VCaP (cell line): ENCODE results near the gene MIDN.

Experiments used
- H3K27ac ChIP-seq: fragments of 450-650 bp; 2 replicates; pipeline ENCODE4 v1.5.1; 2017
- TF ChIP-seq, protein P1 (sequence below): fragments of 450-650 bp; conservative IDR thresholded peaks from 2 replicates; pipeline ENCODE4 v1.5.1; 2017; ENCODE audit warnings: mild to moderate bottlenecking, moderate library complexity

Gene MIDN

GRCh38 chr19:1293782-1294604 lies 45.6 kb downstream of the MIDN start:
- TF ChIP-seq, protein P1, sequence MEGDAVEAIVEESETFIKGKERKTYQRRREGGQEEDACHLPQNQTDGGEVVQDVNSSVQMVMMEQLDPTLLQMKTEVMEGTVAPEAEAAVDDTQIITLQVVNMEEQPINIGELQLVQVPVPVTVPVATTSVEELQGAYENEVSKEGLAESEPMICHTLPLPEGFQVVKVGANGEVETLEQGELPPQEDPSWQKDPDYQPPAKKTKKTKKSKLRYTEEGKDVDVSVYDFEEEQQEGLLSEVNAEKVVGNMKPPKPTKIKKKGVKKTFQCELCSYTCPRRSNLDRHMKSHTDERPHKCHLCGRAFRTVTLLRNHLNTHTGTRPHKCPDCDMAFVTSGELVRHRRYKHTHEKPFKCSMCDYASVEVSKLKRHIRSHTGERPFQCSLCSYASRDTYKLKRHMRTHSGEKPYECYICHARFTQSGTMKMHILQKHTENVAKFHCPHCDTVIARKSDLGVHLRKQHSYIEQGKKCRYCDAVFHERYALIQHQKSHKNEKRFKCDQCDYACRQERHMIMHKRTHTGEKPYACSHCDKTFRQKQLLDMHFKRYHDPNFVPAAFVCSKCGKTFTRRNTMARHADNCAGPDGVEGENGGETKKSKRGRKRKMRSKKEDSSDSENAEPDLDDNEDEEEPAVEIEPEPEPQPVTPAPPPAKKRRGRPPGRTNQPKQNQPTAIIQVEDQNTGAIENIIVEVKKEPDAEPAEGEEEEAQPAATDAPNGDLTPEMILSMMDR = no peak
- H3K27ac ChIP-seq = no peak overlapping the region

GRCh38 chr19:1294688-1295087 lies 46.3 kb downstream of the MIDN start:
- TF ChIP-seq, protein P1 = no peak
- H3K27ac ChIP-seq = no peak overlapping the region

GRCh38 chr19:1295169-1296012 lies 47.0 kb downstream of the MIDN start:
- no peak overlapping the region for H3K27ac ChIP-seq
- TF ChIP-seq, protein P1 = no peak

GRCh38 chr19:1296078-1296477 lies 47.7 kb downstream of the MIDN start:
- TF ChIP-seq, protein P1 = no peak
- no peak overlapping the region for H3K27ac ChIP-seq

GRCh38 chr19:1296575-1297271 lies 48.3 kb downstream of the MIDN start:
- TF ChIP-seq, protein P1 = no peak
- H3K27ac ChIP-seq = no peak overlapping the region

DNA sequence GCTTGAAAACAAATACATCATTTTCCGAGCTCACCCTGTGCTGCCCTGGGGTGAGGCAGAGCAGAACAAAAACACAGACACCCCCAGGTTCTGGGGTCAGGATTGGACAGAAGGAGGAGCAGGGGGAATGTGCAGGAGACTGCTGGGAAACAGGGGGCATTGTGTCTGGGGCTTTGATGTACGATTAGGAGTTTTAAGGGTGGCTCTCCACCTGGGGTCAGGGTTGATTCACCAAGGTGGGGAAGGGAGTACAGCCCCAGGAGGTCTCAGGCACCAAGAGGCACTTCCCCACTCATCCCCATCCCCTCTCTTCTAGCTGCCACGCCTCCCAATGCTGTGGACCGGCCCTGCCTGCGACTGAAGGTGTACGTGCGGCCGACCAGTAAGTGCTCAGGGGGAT lies 49.9 kb downstream of the MIDN start:
- TF ChIP-seq, protein P1 = no peak
- H3K27ac ChIP-seq = no peak overlapping the region

DNA sequence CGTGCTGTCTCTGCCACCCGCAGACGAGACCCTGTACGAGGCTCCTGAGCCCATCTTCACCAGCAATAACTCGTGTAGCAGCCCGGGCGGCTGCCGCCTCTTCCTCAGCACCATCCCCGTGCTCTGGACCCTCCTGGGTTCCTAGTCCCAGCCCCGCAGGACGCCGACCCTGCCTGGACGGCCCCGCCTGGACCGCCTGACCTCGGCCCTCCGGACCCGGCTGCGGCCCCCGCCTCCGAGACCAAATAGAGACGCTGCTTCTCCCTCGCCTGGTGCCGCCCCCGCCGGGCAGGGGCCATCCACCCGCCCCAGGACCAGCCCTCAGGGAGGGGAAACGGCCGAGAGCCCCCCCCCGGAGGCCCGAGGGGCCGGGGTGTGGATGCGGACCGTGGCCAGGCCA lies 51.4 kb downstream of the MIDN start:
- H3K27ac ChIP-seq = no peak overlapping the region
- TF ChIP-seq, protein P1 = no peak
